Measurements from ENCODE around the gene CINP. TPM values are rescaled to one million over a fixed set of nuclear protein-coding genes. Genes with fewer than 3 reads are reported as not detected.
A peak's percentile ranks its signal among the peaks of the same experiment; 100 is the strongest.

The CINP gene
- total RNA-seq, 4 donors from 2014 or later = 28.3 to 35.1 (median 29.4) TPM

- TF ChIP-seq CTCF (IDR thresholded peaks at IDR 0.05) (no peak), POLR2AphosphoS5 (IDR thresholded peaks at IDR 0.05) (no peak), EP300 (IDR thresholded peaks at IDR 0.05) (no peak), POLR2A (IDR thresholded peaks at IDR 0.05) (no peak)
- 87% methylated on average over 12 of the region's 12 CpGs for WGBS
- peaks cover 36% of the 10 kb centered on the region for H3K4me1 ChIP-seq
- H3K36me3 ChIP-seq = peaks cover 11% of the 10 kb centered on the region
- no peaks in the 10 kb centered on the region for H3K27me3 ChIP-seq
- no peak overlapping the region for H3K27ac ChIP-seq
- no peak overlapping the region for H3K4me3 ChIP-seq
- no peak for DNase-seq (ENCODE audit: low spot score in 2 of 2)
- H3K9me3 ChIP-seq = no peaks in the 10 kb centered on the region
These were observed 41.0 kb downstream of the CINP start for GRCh38 chr14:102321456-102322422.

- WGBS = 74% methylated on average over 12 of the region's 17 CpGs
- TF ChIP-seq EP300 (IDR thresholded peaks at IDR 0.05) (no peak), CTCF (IDR thresholded peaks at IDR 0.05) (no peak), POLR2AphosphoS5 (IDR thresholded peaks at IDR 0.05) (no peak), POLR2A (IDR thresholded peaks at IDR 0.05) (no peak)
- Histone ChIP-seq H3K36me3 (peaks cover 3% of the 10 kb centered on the region), H3K4me1 (peaks cover 44% of the 10 kb centered on the region), H3K27me3 (no peaks in the 10 kb centered on the region), H3K9me3 (no peaks in the 10 kb centered on the region), H3K27ac (peak overlapping the region; percentile 90), H3K4me3 (peak overlapping the region; percentile 82)
- DNase-seq (ENCODE audit: low spot score in 2 of 2) = no peak
These were observed 41.8 kb downstream of the CINP start for GRCh38 chr14:102320671-102321455.

- Histone ChIP-seq H3K9me3 (no peaks in the 10 kb centered on the region), H3K27me3 (no peaks in the 10 kb centered on the region), H3K4me1 (peaks cover 46% of the 10 kb centered on the region), H3K36me3 (no peaks in the 10 kb centered on the region), H3K27ac (peak overlapping the region; percentile 90), H3K4me3 (peak overlapping the region; percentile 82)
- peak in 1 of 2 donors; percentile 80 for DNase-seq (ENCODE audit: low spot score in 2 of 2)
- WGBS = 16% methylated on average over 7 of the region's 30 CpGs
- TF ChIP-seq POLR2A (IDR thresholded peaks at IDR 0.05) (no peak), EP300 (IDR thresholded peaks at IDR 0.05) (no peak), CTCF (IDR thresholded peaks at IDR 0.05) (no peak), POLR2AphosphoS5 (IDR thresholded peaks at IDR 0.05) (no peak)
These were observed 42.5 kb downstream of the CINP start for GRCh38 chr14:102320033-102320660.

- Histone ChIP-seq H3K27me3 (no peaks in the 10 kb centered on the region), H3K9me3 (no peaks in the 10 kb centered on the region), H3K4me3 (peak within 1 kb of the TSS; percentile 82), H3K27ac (peak within 1 kb of the TSS; percentile 90), H3K36me3 (no peaks in the 10 kb centered on the region), H3K4me1 (peaks cover 51% of the 10 kb centered on the region)
- WGBS = 0% methylated on average over 3 of the region's 71 CpGs
- TF ChIP-seq POLR2A (IDR thresholded peaks at IDR 0.05) (no peak), POLR2AphosphoS5 (IDR thresholded peaks at IDR 0.05) (peak in 2 of 3 donors; percentile 81 to 90), CTCF (IDR thresholded peaks at IDR 0.05) (no peak), EP300 (IDR thresholded peaks at IDR 0.05) (no peak)
- peak; percentile 96 to 97 for DNase-seq (ENCODE audit: low spot score in 2 of 2)
These were observed 43.2 kb downstream of the CINP start, which contains the start of gene ZNF839 for GRCh38 chr14:102319351-102320032. Gene ZNF839 (plus strand): TSS chr14:102319746. CDS start chr14:102319766, 20 bp downstream.

Data from suprapubic skin (tissue), 4 donors.